ENCODE measurements around the gene NOTCH3.

GRCh38 chr19:15173746-15174404 lies 26.9 kb downstream of the NOTCH3 start:
- TF ChIP-seq CTCF (IDR thresholded peaks at IDR 0.05) (no peak), POLR2A (IDR thresholded peaks at IDR 0.05) (no peak)
